Stomach (tissue), 4 donors: Measurements from ENCODE around the gene GRK1.

Experiments used
- POLR2AphosphoS5 ChIP-seq, 3 donors: sonication (generic); formaldehyde crosslinking; IDR thresholded peaks; one replicate each; pipeline ENCODE4 v1.6.1; 2016; ENCODE audit warnings: antibody characterized with exemption in 3 of 3
- TF ChIP-seq, protein P1 (sequence below), 7 experiments: fragments of 450-650 bp in 4 of 7; fragments of 200-600 bp in 3 of 7; sonication (generic) in 3 of 7; IDR thresholded peaks; one replicate each; pipeline ENCODE4 v1.5.1; 2016 to 2019; ENCODE audit warnings: antibody characterized with exemption in 7 of 7, control low read depth in 2 of 7, mild to moderate bottlenecking in 1 of 7

DNA sequence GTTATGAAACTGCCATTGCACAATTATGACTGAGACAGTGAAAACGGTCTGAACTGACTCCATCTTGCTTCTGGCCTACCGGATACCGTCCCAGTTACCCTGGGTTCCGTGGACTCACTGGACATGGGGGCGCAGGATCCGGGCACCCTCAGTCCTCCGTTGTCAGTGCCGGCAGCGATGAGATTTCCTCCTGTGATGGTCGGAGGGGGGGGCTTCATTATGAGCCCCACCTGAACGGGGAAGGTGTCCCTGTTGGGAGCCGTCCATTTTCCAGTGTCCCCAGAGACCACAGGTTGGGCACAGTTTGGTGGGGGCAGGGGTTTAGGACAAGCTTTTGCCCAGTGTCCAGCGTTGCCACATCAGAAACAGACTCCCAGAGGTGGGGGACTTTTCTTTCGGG lies 115.5 kb downstream of the GRK1 start:
- TF ChIP-seq, protein P1, sequence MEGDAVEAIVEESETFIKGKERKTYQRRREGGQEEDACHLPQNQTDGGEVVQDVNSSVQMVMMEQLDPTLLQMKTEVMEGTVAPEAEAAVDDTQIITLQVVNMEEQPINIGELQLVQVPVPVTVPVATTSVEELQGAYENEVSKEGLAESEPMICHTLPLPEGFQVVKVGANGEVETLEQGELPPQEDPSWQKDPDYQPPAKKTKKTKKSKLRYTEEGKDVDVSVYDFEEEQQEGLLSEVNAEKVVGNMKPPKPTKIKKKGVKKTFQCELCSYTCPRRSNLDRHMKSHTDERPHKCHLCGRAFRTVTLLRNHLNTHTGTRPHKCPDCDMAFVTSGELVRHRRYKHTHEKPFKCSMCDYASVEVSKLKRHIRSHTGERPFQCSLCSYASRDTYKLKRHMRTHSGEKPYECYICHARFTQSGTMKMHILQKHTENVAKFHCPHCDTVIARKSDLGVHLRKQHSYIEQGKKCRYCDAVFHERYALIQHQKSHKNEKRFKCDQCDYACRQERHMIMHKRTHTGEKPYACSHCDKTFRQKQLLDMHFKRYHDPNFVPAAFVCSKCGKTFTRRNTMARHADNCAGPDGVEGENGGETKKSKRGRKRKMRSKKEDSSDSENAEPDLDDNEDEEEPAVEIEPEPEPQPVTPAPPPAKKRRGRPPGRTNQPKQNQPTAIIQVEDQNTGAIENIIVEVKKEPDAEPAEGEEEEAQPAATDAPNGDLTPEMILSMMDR (IDR thresholded peaks at IDR 0.05): no peak
- TF ChIP-seq POLR2AphosphoS5 (IDR thresholded peaks at IDR 0.05): no peak
